GM12891 (cell line): ENCODE measurements around the gene GRPEL1.

ENCODE experiments used
- POLR2A ChIP-seq: IDR thresholded peaks from 2 replicates; pipeline ENCODE4 v1.6.1; 2011; ENCODE audit warnings: low read depth, low read length, control low read depth
- POLR2AphosphoS5 ChIP-seq: IDR thresholded peaks from 2 replicates; pipeline ENCODE4 v1.6.1; 2011; ENCODE audit warnings: low read depth, low read length, control low read depth

DNA sequence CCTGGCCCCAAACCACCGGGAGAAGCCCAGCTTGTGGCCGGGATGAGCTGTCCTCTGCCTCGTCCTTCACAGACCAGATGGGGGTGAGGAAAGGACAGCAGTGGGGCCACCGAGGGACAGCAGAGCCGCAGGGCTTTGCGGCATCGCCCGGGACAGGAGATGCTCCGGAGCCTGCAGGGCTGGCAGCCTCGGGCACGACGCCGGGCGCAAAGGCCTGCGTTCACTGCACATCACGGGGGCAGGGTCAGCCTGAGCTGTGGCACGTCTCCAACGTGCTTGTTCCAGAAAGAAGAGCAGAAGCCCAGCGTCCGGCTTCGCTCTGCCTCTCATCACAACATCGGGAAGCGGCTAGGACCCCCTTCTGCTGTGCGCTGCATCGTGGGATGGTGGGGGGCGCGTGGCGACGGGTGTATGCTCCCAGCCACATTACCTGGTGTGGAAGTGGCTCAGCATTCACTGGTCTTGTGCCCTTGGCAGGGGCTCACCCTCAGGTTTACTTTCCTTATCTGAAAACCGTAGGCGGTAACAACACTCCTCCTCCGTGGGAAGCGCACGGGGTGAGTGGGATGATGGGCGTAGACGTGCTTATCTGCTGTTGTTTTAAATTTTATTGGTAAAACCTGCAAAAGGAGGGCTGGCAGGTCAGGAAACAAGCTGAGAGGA, 17.3 kb downstream of the GRPEL1 start:
- TF ChIP-seq POLR2A = no peak
- TF ChIP-seq POLR2AphosphoS5 = no peak
